ENCODE results near the gene FKBP3.
"Not testable (repeated sequence)": the region's sequence is repeated elsewhere in the genome, so short reads cannot be mapped to it uniquely, and the experiment has no call there.

Gene FKBP3

GRCh38 chr14:45089813-45090212, 44.5 kb downstream of the FKBP3 start:
- H3K4me3 ChIP-seq (ENCODE audit: low read depth, low read length) = no peak overlapping the region
- TF ChIP-seq POLR2A (IDR thresholded peaks at IDR 0.05; ENCODE audit: extremely low read depth, insufficient read length) = no peak
- TF ChIP-seq MYC (IDR thresholded peaks at IDR 0.05; ENCODE audit: low read depth, low read length) = no peak
- no peak for TF ChIP-seq CTCF (IDR thresholded peaks at IDR 0.05; ENCODE audit: low read depth, low read length)
- TF ChIP-seq, protein P1, sequence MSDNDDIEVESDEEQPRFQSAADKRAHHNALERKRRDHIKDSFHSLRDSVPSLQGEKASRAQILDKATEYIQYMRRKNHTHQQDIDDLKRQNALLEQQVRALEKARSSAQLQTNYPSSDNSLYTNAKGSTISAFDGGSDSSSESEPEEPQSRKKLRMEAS (IDR thresholded peaks at IDR 0.05; ENCODE audit: low read depth, low read length) = no peak
- no peak for DNase-seq (ENCODE audit: low read depth)

DNA sequence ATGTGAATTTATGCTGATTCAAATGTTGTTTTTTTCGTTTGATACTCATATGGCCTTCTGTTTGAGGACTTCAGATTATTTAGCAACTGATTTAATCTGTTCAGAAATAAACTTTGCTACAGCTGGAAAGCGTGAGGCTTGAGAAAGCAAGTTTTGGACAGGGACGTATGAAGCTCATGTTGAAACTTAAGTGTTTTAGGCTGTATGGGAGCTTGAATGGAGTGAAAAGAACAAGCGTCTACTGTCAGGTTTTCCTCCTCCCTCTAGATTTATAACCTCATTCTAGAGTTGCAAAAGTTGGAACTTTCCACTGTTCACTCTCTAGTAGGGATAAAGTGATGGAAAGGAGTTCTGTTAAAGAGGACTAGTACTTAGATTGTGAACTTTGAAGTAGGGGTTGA, 49.3 kb downstream of the FKBP3 start:
- peak; percentile 30 for DNase-seq (ENCODE audit: low read depth)
- H3K4me3 ChIP-seq (ENCODE audit: low read depth, low read length) = peak overlapping the region; percentile 84
- TF ChIP-seq MYC (IDR thresholded peaks at IDR 0.05; ENCODE audit: low read depth, low read length) = no peak
- TF ChIP-seq CTCF (IDR thresholded peaks at IDR 0.05; ENCODE audit: low read depth, low read length) = no peak
- no peak for TF ChIP-seq POLR2A (IDR thresholded peaks at IDR 0.05; ENCODE audit: extremely low read depth, insufficient read length)
- TF ChIP-seq, protein P1 (IDR thresholded peaks at IDR 0.05; ENCODE audit: low read depth, low read length) = no peak

DNA sequence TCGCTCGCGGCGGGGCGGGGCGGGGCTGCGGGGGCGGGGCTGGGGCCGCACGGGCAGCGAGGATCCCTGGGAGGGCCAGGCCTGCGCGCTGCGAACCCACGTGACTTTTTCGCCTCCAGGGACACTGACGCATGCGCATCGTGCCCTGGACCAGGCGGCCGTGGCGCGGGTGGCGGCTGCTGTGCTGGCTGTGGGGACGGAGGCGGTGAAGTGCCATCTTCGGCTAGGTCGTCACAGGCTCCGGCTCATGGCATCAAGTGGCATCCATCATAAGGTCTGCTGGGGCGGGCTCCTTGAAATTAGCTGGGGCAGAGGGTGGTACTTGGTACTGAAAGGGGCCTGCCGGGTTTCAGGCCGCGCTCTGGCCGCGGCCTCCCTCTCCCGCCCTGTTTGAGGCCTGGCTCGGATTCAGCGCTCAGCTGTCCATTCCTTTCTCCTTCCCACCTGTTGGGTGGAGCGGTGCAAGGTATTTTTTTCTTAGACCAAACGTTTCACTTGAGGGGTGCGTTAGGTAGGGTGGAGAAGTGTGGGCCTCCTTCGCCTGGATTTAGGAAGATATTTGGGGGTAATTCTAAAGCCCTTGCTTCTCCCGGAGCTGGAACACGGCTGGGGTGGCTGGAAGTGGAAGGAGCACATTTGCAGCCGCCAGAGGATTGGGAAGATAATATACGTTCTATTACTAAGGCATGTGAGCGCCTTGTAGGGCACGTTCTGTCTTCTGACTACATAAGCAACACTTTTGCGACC, 50.1 kb downstream of the FKBP3 start, which contains the start of gene PRPF39:
TSS of gene PRPF39 (plus strand) at position 141 of the 747 bp plus-strand sequence. CDS start 11,124 bp downstream, outside the sequence.
- peak within 1 kb of the TSS; percentile 84 for H3K4me3 ChIP-seq (ENCODE audit: low read depth, low read length)
- peak; percentile 92 for DNase-seq (ENCODE audit: low read depth)

DNA sequence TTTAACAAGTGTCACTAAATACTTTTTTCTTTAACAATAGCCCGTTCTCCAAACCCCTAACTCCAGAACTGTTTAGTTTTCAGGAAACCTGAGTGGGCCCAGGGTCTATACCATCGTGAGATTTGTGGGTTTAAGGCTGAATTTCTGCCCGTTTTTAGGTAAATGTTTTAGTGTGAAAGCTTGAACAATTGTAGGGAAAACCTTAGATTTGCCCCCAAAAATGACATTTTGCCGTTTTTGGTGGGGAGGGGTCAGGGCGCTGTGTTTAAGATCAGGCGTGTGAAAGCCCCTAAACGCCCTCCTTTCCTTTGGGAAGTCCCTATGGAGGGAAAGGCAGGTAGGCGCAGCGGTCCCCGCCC, 50.7 kb downstream of the FKBP3 start:
- TF ChIP-seq POLR2A (IDR thresholded peaks at IDR 0.05; ENCODE audit: extremely low read depth, insufficient read length) = no peak
- no peak for TF ChIP-seq MYC (IDR thresholded peaks at IDR 0.05; ENCODE audit: low read depth, low read length)
- TF ChIP-seq CTCF (IDR thresholded peaks at IDR 0.05; ENCODE audit: low read depth, low read length) = no peak
- TF ChIP-seq, protein P1 (IDR thresholded peaks at IDR 0.05; ENCODE audit: low read depth, low read length) = no peak
- no peak for DNase-seq (ENCODE audit: low read depth)
- peak overlapping the region; percentile 61 for H3K4me3 ChIP-seq (ENCODE audit: low read depth, low read length)

More for the DNA sequence above, 50.1 kb downstream of the FKBP3 start, which contains the start of gene PRPF39:
- peak; percentile 83 for TF ChIP-seq MYC (IDR thresholded peaks at IDR 0.05; ENCODE audit: low read depth, low read length)
- TF ChIP-seq, protein P1 (IDR thresholded peaks at IDR 0.05; ENCODE audit: low read depth, low read length) = peak; percentile 98
- no peak for TF ChIP-seq CTCF (IDR thresholded peaks at IDR 0.05; ENCODE audit: low read depth, low read length)
- TF ChIP-seq POLR2A (IDR thresholded peaks at IDR 0.05; ENCODE audit: extremely low read depth, insufficient read length) = peak; percentile 92

- DNase-seq (ENCODE audit: low read depth) = no peak
- no peak overlapping the region for H3K4me3 ChIP-seq (ENCODE audit: low read depth, low read length)
- TF ChIP-seq POLR2A (IDR thresholded peaks at IDR 0.05; ENCODE audit: extremely low read depth, insufficient read length) (no peak), MYC (IDR thresholded peaks at IDR 0.05; ENCODE audit: low read depth, low read length) (no peak), CTCF (IDR thresholded peaks at IDR 0.05; ENCODE audit: low read depth, low read length) (no peak)
- TF ChIP-seq, protein P1 (IDR thresholded peaks at IDR 0.05; ENCODE audit: low read depth, low read length) = no peak
Measured at GRCh38 chr14:45082420-45082819, 51.9 kb downstream of the FKBP3 start.

GRCh38 chr14:45081096-45081495, 53.2 kb downstream of the FKBP3 start:
- H3K4me3 ChIP-seq (ENCODE audit: low read depth, low read length); DNase-seq (ENCODE audit: low read depth): not testable (repeated sequence)

DNA sequence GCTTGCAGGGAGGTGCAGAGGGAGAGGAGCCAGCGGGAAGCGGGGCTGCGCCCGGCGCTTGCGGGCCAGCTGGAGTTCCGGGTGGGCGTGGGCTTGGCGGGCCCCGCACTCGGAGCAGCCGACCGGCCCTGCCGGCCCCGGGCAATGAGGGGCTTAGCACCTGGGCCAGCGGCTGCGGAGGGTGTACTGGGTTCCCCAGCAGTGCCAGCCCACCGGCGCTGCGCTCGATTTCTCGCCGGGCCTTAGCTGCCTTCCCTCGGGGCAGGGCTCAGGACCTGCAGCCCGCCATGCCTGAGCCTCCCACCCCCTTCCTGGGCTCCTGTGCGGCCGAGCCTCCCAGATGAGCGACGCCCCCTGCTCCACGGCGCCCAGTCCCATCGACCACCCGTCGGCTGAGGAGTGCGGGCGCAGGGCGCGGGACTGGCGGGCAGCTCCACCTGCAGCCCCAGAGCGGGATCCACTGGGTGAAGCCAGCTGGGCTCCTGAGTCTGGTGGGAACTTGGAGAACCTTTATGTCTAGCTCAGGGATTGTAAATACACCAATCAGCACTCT, 53.8 kb downstream of the FKBP3 start:
- DNase-seq (ENCODE audit: low read depth); H3K4me3 ChIP-seq (ENCODE audit: low read depth, low read length): not testable (repeated sequence)

Measured in NB4 (cell line).